A673 (cell line): ENCODE data around the gene RAB3C.

Source experiments
- EZH2 ChIP-seq: fragments of 200-600 bp; sonication (generic); IDR thresholded peaks from 2 replicates; pipeline ENCODE4 v1.6.1; 2017; ENCODE audit warnings: borderline replicate concordance, low read depth, mild to moderate bottlenecking, mixed read lengths, antibody characterized with exemption, low read length; ENCODE audit not compliant: poor library complexity, severe bottlenecking
- TF ChIP-seq, protein P1 (sequence below): fragments of 300-800, 200-600 bp; sonication (generic); conservative IDR thresholded peaks from 2 replicates; pipeline ENCODE4 v1.5.1; 2017; ENCODE audit warnings: low read depth, mild to moderate bottlenecking, antibody characterized with exemption, low read length, moderate library complexity, mixed read lengths

DNA sequence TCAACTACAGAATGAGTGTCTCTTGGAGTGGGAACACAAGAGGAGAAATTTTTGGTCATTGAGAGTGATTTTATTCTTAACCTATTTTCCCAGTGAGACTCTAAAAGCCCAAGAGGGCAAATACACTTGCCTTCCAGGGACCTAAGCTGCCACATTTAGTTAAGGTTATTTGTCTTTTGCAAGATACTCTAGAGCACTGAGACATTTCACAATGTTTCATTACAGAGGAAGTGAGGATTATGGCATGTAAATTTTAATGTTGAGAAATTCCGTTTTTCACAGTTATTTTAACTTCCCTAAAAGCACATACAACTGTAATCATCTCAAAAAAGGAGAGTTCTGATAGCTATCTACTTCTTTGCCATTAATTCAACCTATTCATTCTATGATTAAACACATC is 38.7 kb upstream of the RAB3C start:
- TF ChIP-seq, protein P1, sequence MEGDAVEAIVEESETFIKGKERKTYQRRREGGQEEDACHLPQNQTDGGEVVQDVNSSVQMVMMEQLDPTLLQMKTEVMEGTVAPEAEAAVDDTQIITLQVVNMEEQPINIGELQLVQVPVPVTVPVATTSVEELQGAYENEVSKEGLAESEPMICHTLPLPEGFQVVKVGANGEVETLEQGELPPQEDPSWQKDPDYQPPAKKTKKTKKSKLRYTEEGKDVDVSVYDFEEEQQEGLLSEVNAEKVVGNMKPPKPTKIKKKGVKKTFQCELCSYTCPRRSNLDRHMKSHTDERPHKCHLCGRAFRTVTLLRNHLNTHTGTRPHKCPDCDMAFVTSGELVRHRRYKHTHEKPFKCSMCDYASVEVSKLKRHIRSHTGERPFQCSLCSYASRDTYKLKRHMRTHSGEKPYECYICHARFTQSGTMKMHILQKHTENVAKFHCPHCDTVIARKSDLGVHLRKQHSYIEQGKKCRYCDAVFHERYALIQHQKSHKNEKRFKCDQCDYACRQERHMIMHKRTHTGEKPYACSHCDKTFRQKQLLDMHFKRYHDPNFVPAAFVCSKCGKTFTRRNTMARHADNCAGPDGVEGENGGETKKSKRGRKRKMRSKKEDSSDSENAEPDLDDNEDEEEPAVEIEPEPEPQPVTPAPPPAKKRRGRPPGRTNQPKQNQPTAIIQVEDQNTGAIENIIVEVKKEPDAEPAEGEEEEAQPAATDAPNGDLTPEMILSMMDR, result no peak
- TF ChIP-seq EZH2, result no peak
